ENCODE measurements around the gene FSHR. TPM values are rescaled to one million over a fixed set of nuclear protein-coding genes. Genes with fewer than 3 reads are reported as not detected.
A peak's percentile ranks its signal among the peaks of the same experiment; 100 is the strongest.

FSHR gene
- polyA plus RNA-seq, 6 donors from 2014 or later: not detected

DNA sequence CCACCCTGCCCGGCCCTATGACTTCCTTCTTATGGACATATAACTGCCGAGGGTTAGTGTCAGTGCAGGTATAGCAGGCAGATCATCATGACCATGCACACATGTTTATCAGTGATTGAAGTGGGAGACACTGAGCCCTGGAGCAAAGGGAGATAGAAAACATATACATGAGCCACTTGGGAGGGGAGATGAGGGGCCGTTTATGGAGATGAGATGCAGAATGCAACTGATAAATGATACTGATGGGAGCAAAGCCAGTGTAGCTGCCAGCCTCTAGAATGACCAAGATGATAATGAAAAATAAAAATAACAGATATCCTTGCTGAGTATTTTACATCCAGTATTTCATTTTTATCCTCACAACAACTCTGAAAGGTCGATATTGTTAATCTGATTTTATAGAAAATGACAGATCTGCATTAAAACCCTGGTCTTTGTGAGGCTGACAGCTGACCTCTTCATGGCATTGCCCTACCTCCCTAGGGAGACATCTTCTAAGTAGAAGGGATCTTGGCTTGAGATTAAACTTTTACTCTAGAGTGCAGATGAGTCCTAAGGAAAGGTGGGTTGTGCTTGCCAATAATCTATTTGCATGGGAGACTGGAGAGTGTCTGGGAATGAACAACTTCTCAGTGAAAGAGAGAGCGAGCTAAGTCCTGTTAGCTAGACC, 220.4 kb downstream of the FSHR start:
- H3K36me3 Mint-ChIP-seq: no peaks in the 10 kb centered on the region
- ATAC-seq (ENCODE audit: low read depth in 2 of 2) (no peak), DNase-seq (no peak)
- H3K9me3 Mint-ChIP-seq: no peaks in the 10 kb centered on the region
- no peak overlapping the region for H3K4me3 Mint-ChIP-seq
- no peaks in the 10 kb centered on the region for H3K4me1 Mint-ChIP-seq
- no peak overlapping the region for H3K27ac Mint-ChIP-seq
- peaks cover 7 to 16% (median 9%) of the 10 kb centered on the region in 3 donors for H3K27me3 Mint-ChIP-seq

DNA sequence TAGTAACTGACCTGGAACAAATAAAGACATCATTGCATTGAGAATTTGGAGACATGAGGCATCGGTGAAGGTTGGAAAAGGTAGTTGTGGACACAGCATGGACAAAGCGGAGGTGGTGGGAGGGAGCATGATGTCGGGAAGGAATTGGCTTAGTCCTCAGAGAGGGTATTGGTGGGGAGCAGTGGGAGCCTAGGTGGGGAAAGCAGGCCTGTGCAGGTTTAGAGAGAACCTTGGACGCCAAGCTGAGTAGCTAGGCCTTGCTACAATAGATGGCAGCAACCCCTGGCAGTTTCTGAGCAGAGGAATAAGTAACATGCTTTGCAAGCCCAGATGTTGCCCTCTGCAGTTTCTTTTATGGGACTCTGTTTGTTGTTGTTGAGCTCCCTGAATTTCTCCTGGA, 221.6 kb downstream of the FSHR start:
- ATAC-seq (ENCODE audit: low read depth in 2 of 2) (no peak), DNase-seq (no peak)
- no peak overlapping the region for H3K4me3 Mint-ChIP-seq
- H3K27ac Mint-ChIP-seq: peak overlapping the region in 1 of 6 donors; percentile 5
- no peaks in the 10 kb centered on the region for H3K36me3 Mint-ChIP-seq
- no peaks in the 10 kb centered on the region for H3K4me1 Mint-ChIP-seq
- no peaks in the 10 kb centered on the region for H3K9me3 Mint-ChIP-seq
- H3K27me3 Mint-ChIP-seq: peaks cover 0 to 16% (median 5%) of the 10 kb centered on the region in 3 donors

DNA sequence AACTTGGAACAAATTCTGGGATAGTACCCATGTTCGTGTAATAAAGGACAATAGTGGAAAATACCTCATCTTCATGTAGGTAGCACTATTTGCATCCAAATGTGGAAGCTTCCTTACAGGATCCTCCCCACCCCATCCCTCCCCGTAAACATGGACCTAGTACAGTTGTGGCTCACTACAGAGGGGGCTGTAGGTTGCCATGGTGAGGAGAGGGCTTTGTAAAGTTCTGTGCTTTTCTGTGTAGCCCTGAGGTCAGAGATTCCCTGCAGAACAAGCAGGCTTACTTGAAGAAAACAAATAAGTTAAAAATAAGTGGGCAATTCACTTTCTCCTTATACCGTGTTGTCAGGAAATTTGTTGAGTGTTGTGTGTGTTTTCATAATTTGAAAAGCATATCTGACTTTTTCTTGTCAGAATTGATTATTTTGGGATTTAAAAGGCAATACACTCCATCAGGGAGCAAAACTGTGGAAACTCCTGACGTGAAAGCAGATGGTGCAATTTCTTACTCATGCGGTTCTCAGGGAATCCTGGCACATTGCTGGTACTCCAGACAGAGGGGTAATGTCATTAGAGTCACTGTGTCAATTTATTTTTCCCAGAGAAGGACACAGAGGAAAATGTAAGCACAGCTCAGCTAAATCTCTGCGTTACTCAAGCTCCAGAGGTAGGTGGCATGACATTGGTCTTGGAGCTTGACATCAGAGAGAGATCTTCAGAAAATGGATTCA, 224.6 kb downstream of the FSHR start:
- no peaks in the 10 kb centered on the region for H3K4me1 Mint-ChIP-seq
- peaks cover 0 to 5% (median 0%) of the 10 kb centered on the region in 3 donors for H3K27me3 Mint-ChIP-seq
- H3K36me3 Mint-ChIP-seq: no peaks in the 10 kb centered on the region
- DNase-seq: no peak
- no peak overlapping the region for H3K4me3 Mint-ChIP-seq
- no peak for ATAC-seq (ENCODE audit: low read depth in 2 of 2)
- H3K27ac Mint-ChIP-seq: no peak overlapping the region
- peaks cover 0 to 5% (median 2%) of the 10 kb centered on the region in 7 donors for H3K9me3 Mint-ChIP-seq

DNA sequence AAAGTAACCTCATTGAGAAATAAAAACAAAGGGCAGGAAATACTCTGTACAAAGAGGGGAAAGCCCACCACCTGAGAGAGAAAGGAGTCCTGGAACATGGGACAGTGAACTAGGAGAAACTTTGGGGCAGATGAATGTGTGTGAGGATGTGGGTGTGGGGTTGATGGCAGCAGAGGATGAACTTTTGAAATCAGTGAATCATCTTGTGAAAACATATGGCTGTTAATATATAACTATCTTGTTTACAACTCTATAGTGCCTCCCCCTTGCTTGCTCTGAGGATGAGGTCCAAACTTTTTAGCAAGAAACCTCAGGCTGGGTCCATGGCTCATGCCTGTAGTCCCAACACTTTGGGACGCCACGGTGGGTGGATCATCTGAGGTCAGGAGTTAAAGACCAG, 227.0 kb downstream of the FSHR start:
- ATAC-seq (ENCODE audit: low read depth in 2 of 2): no peak
- Mint-ChIP-seq H3K27ac (no peak overlapping the region), H3K4me1 (no peaks in the 10 kb centered on the region), H3K36me3 (no peaks in the 10 kb centered on the region), H3K27me3 (no peaks in the 10 kb centered on the region), H3K4me3 (no peak overlapping the region), H3K9me3 (peaks cover 0 to 14% (median 7%) of the 10 kb centered on the region in 7 donors)
- no peak for DNase-seq

DNA sequence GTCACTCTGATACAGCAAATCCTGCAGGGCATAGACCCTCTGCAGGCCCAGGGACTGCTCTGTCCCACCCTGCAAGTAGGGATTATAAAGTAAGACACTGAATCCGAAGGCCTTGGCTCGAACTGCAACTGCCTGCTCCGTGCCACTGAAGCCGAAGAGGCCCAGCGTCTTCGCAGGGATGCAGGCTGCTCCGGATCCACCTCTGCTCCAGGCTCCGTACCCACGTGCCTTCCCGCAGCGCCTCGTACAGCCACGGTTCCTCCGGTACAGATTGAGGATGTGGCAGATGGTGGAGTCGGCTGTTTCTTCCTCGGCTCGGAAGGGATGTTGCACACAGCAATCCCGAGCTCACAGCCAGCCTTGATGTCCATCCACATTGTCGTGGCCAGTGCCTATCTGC, 238.4 kb downstream of the FSHR start:
- H3K27ac Mint-ChIP-seq: no peak overlapping the region
- no peaks in the 10 kb centered on the region for H3K36me3 Mint-ChIP-seq
- DNase-seq: no peak
- peaks cover 4 to 15% (median 7%) of the 10 kb centered on the region in 7 donors for H3K9me3 Mint-ChIP-seq
- H3K4me1 Mint-ChIP-seq: no peaks in the 10 kb centered on the region
- ATAC-seq (ENCODE audit: low read depth in 2 of 2): no peak
- H3K27me3 Mint-ChIP-seq: peaks cover 0 to 6% (median 0%) of the 10 kb centered on the region in 3 donors
- H3K4me3 Mint-ChIP-seq: no peak overlapping the region

DNA sequence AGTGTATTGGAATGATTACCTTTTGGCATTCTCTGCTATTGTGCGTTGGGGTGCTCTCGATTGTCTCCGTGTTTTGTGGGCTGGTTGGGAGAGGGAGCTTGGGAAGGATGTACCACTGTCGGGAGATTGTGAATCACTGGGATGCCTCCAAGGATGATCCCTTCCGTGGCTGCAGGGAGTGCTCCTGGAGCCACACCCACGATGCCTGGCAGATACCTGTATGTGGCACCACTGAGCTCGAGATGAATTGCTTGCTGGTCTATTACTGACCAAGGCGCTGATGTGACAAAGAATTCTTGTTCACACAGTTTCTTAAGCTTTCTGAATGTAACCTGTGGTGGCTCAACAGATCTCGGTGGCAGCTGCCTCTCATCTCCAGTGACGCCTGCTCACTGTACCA, 239.1 kb downstream of the FSHR start:
- Mint-ChIP-seq H3K36me3 (no peaks in the 10 kb centered on the region), H3K4me1 (no peaks in the 10 kb centered on the region), H3K27me3 (peaks cover 0 to 2% (median 0%) of the 10 kb centered on the region in 3 donors), H3K27ac (no peak overlapping the region), H3K4me3 (peak overlapping the region in 1 of 8 donors; percentile 37), H3K9me3 (peaks cover 4 to 13% (median 6%) of the 10 kb centered on the region in 7 donors)
- ATAC-seq (ENCODE audit: low read depth in 2 of 2): no peak
- no peak for DNase-seq

DNA sequence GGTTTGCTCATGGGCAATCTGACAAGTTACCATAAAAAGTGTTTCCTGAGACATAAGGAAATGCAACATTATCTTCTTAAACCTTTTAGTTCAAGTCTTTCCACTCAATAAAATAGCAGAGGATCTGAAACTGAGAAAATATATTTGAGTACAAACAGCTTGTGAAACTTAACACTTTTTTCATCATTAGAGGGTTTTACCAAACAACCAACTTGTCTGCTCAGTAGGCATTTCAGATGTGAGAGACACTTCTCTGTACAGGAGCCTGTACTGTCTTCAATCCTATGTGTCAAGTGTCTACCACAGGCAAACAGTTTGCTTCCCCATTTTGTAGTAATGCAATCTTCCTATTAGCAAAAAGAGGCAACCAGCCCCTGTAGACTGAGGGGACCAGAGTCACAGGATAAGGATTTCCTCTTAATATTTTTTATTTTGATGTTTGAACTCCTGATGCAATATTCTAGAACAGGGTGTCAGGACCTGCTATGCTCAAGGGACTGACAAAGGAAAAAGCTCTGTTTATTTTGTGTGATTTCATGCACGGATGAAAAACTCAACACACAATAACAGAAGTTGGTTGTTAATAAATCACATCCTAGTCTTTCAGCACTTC, 239.7 kb downstream of the FSHR start:
- Mint-ChIP-seq H3K27me3 (no peaks in the 10 kb centered on the region), H3K9me3 (peaks cover 1 to 10% (median 5%) of the 10 kb centered on the region in 7 donors), H3K27ac (no peak overlapping the region), H3K4me3 (no peak overlapping the region), H3K36me3 (no peaks in the 10 kb centered on the region), H3K4me1 (no peaks in the 10 kb centered on the region)
- ATAC-seq (ENCODE audit: low read depth in 2 of 2) (no peak), DNase-seq (no peak)

All from naive B cell (primary cell).